Caco-2 (cell line): ENCODE measurements around the gene SOX6. TPM values are rescaled to one million over a fixed set of nuclear protein-coding genes. Genes with fewer than 3 reads are reported as not detected.

Source experiments
- BruUV-seq: library from RNA; stranded (reverse); fragments of 400-500 nt; replicated peaks from 2 replicates; lab custom pipeline; 2021; lab: Mats Ljungman, UMichigan
- CTCF ChIA-PET: fragments of 300-600 bp; sonication (Branson Sonifier 250); formaldehyde crosslinking; loops from one replicate; lab custom pipeline; 2022; ENCODE audit warnings: antibody characterized with exemption; lab: Charles Lee
- POLR2A ChIA-PET: fragments of 300-600 bp; sonication (Branson Sonifier 250); formaldehyde crosslinking; loops from one replicate; lab custom pipeline; 2022; ENCODE audit warnings: antibody characterized with exemption; lab: Charles Lee
- DNase-seq, 2 experiments: peaks; one replicate each; pipeline versions ENCODE4 v3.0.0 to v3.0.0-alpha.2; 2020 to 2022
- H3K27me3 ChIP-seq: replicated peaks from 2 replicates; pipeline ENCODE4 v1.6.0; 2011; ENCODE audit warnings: low read length; ENCODE audit not compliant: control insufficient read depth, insufficient read depth
- H3K36me3 ChIP-seq: 2 replicates; pipeline ENCODE4 v1.5.1; 2011; ENCODE audit warnings: low read length; ENCODE audit not compliant: control insufficient read depth, insufficient read depth
- H3K4me1 ChIP-seq: fragments of 250-450 bp; sonication (Bioruptor Pico); 2 replicates; pipeline ENCODE4 v1.5.1; 2020; ENCODE audit warnings: mild to moderate bottlenecking
- H3K4me3 ChIP-seq: 2 replicates; pipeline ENCODE4 v1.5.1; 2011; ENCODE audit warnings: low read depth, mild to moderate bottlenecking, control low read depth, low read length
- H3K9me3 ChIP-seq: fragments of 250-450 bp; sonication (Bioruptor Pico); 2 replicates; pipeline ENCODE4 v1.5.1; 2020; ENCODE audit warnings: mild to moderate bottlenecking, moderate library complexity
- H3K27ac Mint-ChIP-seq: one replicate; pipeline ENCODE4 v1.8.0; 2022; ENCODE audit warnings: mixed read lengths; ENCODE audit not compliant: unreplicated experiment
- H3K27me3 Mint-ChIP-seq: one replicate; pipeline ENCODE4 v1.8.0; 2022; ENCODE audit warnings: mixed read lengths; ENCODE audit not compliant: insufficient read depth, unreplicated experiment
- H3K36me3 Mint-ChIP-seq: one replicate; pipeline ENCODE4 v1.8.0; 2022; ENCODE audit warnings: mild to moderate bottlenecking, mixed read lengths; ENCODE audit not compliant: insufficient read depth, unreplicated experiment
- H3K4me1 Mint-ChIP-seq: one replicate; pipeline ENCODE4 v1.8.0; 2022; ENCODE audit warnings: low read depth, mixed read lengths; ENCODE audit not compliant: unreplicated experiment
- H3K4me3 Mint-ChIP-seq: one replicate; pipeline ENCODE4 v1.8.0; 2022; ENCODE audit warnings: mild to moderate bottlenecking, moderate library complexity, mixed read lengths; ENCODE audit not compliant: unreplicated experiment
- H3K9me3 Mint-ChIP-seq: one replicate; pipeline ENCODE4 v1.8.0; 2022; ENCODE audit warnings: mixed read lengths; ENCODE audit not compliant: unreplicated experiment
- intact Hi-C: fragments of 100-400 bp; cut with micrococcal nuclease; formaldehyde crosslinking; loops from one replicate; pipeline ENCODE4 v1.10.0; 2022; ENCODE audit not compliant: unreplicated experiment
- total RNA-seq: library from RNA; stranded (reverse); gene quantifications from 2 replicates; pipeline ENCODE4 v1.2.3, GENCODE V29; 2022
- TF ChIP-seq, protein P1 (sequence below), 2 experiments: fragments of 200-600 bp in 1 of 2; IDR thresholded peaks; 1 replicate in 1 of 2; 2 replicates in 1 of 2; pipeline versions ENCODE4 v1.5.1 to v1.8.0; 2011 to 2022; ENCODE audit warnings: antibody characterized with exemption in 1 of 2, control low read depth in 1 of 2, inconsistent platforms in 1 of 2, low read depth in 1 of 2, low read length in 1 of 2, mild to moderate bottlenecking in 1 of 2, moderate library complexity in 1 of 2; ENCODE audit not compliant: insufficient read depth in 1 of 2, severe bottlenecking in 1 of 2, unreplicated experiment in 1 of 2

Gene SOX6
- total RNA-seq, 1 experiment from 2014 or later: 10.8 TPM

DNA sequence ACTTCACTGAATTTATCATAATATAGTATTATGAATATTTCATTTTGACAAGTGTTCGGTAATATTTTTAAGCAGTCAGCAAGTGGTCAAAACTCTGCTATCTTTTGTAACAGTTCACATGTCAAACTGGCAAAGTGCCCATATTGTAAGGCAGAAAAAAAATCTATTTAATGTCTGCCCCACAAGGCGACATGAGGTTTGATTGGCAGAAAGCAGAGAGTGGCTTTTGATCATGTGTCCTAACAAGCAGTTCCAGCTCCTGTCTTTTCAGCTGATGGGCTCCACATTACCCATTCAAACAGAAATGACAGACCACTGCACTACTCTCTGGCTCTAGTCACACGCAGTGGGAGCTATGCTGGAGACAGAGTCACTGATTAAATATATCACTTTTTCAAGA, 59.0 kb downstream of the SOX6 start:
- Histone ChIP-seq H3K27me3 (no peaks in the 10 kb centered on the region), H3K4me3 (no peak overlapping the region), H3K36me3 (no peaks in the 10 kb centered on the region), H3K4me1 (peaks cover 19% of the 10 kb centered on the region), H3K9me3 (no peaks in the 10 kb centered on the region)
- Mint-ChIP-seq H3K36me3 (no peaks in the 10 kb centered on the region), H3K9me3 (no peaks in the 10 kb centered on the region), H3K4me3 (no peak overlapping the region), H3K27me3 (no peaks in the 10 kb centered on the region), H3K4me1 (peaks cover 8% of the 10 kb centered on the region), H3K27ac (no peak overlapping the region)
- TF ChIP-seq, protein P1, sequence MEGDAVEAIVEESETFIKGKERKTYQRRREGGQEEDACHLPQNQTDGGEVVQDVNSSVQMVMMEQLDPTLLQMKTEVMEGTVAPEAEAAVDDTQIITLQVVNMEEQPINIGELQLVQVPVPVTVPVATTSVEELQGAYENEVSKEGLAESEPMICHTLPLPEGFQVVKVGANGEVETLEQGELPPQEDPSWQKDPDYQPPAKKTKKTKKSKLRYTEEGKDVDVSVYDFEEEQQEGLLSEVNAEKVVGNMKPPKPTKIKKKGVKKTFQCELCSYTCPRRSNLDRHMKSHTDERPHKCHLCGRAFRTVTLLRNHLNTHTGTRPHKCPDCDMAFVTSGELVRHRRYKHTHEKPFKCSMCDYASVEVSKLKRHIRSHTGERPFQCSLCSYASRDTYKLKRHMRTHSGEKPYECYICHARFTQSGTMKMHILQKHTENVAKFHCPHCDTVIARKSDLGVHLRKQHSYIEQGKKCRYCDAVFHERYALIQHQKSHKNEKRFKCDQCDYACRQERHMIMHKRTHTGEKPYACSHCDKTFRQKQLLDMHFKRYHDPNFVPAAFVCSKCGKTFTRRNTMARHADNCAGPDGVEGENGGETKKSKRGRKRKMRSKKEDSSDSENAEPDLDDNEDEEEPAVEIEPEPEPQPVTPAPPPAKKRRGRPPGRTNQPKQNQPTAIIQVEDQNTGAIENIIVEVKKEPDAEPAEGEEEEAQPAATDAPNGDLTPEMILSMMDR (IDR thresholded peaks at IDR 0.05; ENCODE audit: insufficient read depth in 1 of 2, low read depth in 1 of 2, low read length in 1 of 2, severe bottlenecking in 1 of 2, unreplicated experiment in 1 of 2): no peak
- intact Hi-C loops: no loop called here
- ChIA-PET CTCF (no interaction called here), POLR2A (no interaction called here)
- DNase-seq: no peak
- no TSS peak for BruUV-seq

DNA sequence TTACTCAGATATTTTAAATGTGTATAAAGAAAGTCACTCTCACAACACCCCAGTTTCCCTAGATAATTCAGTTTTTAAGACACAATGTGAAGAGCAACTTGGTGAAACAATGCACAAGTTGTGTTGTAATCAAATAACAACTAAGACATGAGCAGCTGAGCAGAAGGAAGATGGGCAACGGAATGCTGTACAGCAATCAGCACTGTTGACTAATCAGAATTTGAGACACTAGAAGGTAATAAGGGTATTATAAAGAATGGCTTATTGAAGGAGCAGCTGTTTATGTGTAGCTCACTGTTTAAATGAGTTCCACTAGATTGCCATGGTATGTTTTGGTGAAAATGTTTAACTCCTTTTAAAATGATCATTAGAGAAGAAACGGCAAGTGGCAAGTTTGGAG, 60.1 kb downstream of the SOX6 start:
- Mint-ChIP-seq H3K27ac (no peak overlapping the region), H3K9me3 (no peaks in the 10 kb centered on the region), H3K4me1 (peaks cover 13% of the 10 kb centered on the region), H3K4me3 (no peak overlapping the region), H3K36me3 (no peaks in the 10 kb centered on the region), H3K27me3 (no peaks in the 10 kb centered on the region)
- Histone ChIP-seq H3K4me3 (no peak overlapping the region), H3K27me3 (no peaks in the 10 kb centered on the region), H3K4me1 (peaks cover 22% of the 10 kb centered on the region), H3K36me3 (no peaks in the 10 kb centered on the region), H3K9me3 (no peaks in the 10 kb centered on the region)
- TF ChIP-seq, protein P1 (IDR thresholded peaks at IDR 0.05; ENCODE audit: insufficient read depth in 1 of 2, low read depth in 1 of 2, low read length in 1 of 2, severe bottlenecking in 1 of 2, unreplicated experiment in 1 of 2): no peak
- DNase-seq: no peak
- BruUV-seq: no TSS peak
- intact Hi-C loops: no loop called here
- CTCF ChIA-PET: no interaction called here
- POLR2A ChIA-PET: no interaction called here

DNA sequence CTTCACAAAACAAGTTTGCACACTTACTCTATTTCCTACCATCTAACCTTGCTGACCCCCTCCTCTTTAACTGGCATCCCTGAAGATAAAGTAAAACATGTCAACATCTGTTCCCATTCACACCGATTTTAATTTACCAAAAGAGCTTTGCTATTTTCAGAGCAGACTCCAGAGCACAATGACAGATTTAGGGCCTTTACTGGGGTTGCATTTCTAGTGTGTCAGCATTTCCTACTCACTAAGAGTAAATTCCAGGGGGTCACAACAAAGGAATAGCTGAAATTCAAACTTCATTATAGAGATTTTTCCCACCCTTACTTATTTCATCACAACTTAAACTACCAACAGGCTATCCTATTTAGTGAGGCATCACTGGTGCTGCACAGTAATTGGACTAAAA, 60.8 kb downstream of the SOX6 start:
- Mint-ChIP-seq H3K27me3 (no peaks in the 10 kb centered on the region), H3K4me1 (peaks cover 13% of the 10 kb centered on the region), H3K9me3 (no peaks in the 10 kb centered on the region), H3K4me3 (no peak overlapping the region), H3K27ac (no peak overlapping the region), H3K36me3 (no peaks in the 10 kb centered on the region)
- no peaks in the 10 kb centered on the region for H3K27me3 ChIP-seq
- CTCF ChIA-PET: no interaction called here
- no peak overlapping the region for H3K4me3 ChIP-seq
- intact Hi-C loops: no loop called here
- peaks cover 17% of the 10 kb centered on the region for H3K4me1 ChIP-seq
- H3K9me3 ChIP-seq: no peaks in the 10 kb centered on the region
- DNase-seq: no peak
- H3K36me3 ChIP-seq: no peaks in the 10 kb centered on the region
- POLR2A ChIA-PET: interaction anchor here (0.6 kb wide), 1 partner anchor 194 kb away, joined by 3 read pairs; no protein-coding TSS in a partner anchor
- TF ChIP-seq, protein P1 (IDR thresholded peaks at IDR 0.05; ENCODE audit: insufficient read depth in 1 of 2, low read depth in 1 of 2, low read length in 1 of 2, severe bottlenecking in 1 of 2, unreplicated experiment in 1 of 2): no peak
- BruUV-seq: no TSS peak
